Stimulated activated CD8-positive, alpha-beta memory T cell treated with anti-CD3 and anti-CD28 coated beads, Interleukin-7, amount 100 ng/mL, for 1 hour (primary cell): ENCODE measurements around the gene ANO2.
"Not testable (repeated sequence)": the region's sequence is repeated elsewhere in the genome, so short reads cannot be mapped to it uniquely, and the experiment has no call there.

Experiments used
- DNase-seq, 2 donors: peaks; one replicate each; pipeline ENCODE4 v3.0.0-alpha.2; 2020; ENCODE audit warnings: low read depth in 2 of 2

The ANO2 gene

GRCh38 chr12:5669624-5670023, 275.4 kb downstream of the ANO2 start:
- DNase-seq, result not testable (repeated sequence)

DNA sequence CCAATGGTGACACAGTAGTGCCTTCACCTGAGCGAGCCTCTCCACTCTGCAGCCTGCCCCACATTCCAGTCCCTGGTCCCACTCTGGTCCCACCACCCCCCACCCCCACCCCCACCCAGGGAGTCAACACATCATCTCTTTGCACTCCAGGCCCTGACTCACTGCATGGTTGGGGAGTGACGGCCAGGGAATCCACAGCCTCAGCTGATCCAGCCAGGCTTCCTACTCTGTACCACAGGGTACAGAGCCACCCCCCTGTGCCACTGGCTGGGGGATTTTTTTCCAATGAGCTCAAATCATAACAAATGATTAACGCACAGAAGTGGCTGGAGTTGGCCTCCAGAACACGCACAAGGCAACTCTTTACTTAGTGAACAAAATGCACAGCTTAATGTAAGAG, 279.4 kb downstream of the ANO2 start:
- DNase-seq, result no peak

DNA sequence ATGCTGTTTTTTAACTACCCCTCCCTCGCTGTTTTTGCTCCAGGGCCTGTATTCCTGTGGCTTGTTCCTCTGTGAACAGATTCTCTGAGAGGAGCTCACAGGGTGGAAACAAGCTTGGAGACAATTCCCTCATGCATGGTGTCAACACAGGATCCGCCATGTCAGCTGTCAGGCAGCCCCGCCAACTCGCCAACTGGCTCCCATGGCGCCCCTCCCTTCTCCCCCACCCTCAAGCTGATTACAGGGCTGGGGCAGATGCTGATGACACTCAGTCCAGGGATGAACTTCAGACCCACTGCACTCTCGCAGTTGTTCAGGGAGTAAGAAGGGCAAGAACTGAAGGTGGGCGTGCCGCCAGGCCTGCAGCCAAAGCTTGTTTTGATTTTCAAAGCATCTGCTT, 283.2 kb downstream of the ANO2 start:
- DNase-seq, result no peak

DNA sequence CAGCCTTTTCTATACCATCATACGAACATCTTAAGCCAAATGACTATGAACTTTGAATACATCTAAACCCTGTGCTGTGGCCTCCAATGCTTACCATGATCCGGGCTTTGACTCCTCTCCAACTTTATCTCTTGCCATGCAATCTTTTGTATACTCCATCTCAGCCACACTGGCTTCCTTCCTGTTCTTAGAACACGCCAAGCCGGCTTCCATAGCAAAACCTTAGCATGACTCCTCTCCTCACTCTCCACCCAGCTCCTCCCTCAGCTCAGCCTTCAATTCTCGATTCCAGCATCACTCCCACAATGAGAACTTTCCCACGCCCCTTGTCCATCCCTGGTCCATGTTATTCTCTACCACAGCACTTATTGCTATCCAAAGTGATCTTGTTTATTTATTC, 284.8 kb downstream of the ANO2 start:
- no peak for DNase-seq

DNA sequence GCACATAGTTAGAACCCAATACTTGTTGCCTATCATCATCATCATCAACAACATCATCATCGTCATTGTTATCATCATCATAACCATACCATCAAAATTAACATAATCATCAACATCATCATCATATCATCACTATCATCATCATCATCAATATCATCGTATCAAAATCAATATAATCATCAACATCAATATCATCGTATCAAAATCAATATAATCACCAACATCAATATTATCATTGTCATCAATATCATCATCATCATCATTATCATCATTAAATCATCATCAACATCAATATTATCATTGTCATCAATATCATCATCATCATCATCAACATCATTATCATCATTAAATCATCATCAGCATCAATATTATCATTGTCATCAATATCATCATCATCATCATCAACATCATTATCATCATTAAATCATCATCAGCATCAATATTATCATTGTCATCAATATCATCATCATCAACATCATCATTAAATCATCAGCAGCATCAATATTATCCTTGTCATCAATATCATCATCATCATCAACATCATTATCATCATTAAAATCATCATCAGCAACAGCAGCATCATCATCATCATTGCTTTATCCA, 286.6 kb downstream of the ANO2 start:
- DNase-seq, result not testable (repeated sequence)

DNA sequence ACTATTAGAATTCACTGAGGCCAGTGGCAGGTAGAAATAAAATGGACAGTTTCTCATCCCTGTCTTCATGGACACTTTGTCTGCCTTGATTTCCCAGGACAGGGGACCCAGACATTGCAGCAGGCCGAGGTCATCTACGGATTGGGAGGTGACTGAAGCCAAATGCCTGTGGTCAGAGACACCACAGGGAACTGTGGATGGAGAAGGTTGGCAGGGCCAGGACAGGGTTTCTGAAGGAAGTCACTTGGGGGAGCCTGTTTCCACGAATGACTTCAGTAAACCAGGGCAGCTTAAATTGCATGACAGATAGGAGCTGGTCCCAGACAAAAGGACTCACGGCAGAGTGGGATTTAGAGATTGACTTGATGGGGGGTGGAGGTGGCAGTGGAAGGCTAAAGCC, 288.2 kb downstream of the ANO2 start:
- no peak for DNase-seq

GRCh38 chr12:5655120-5655519, 289.9 kb downstream of the ANO2 start:
- no peak for DNase-seq

DNA sequence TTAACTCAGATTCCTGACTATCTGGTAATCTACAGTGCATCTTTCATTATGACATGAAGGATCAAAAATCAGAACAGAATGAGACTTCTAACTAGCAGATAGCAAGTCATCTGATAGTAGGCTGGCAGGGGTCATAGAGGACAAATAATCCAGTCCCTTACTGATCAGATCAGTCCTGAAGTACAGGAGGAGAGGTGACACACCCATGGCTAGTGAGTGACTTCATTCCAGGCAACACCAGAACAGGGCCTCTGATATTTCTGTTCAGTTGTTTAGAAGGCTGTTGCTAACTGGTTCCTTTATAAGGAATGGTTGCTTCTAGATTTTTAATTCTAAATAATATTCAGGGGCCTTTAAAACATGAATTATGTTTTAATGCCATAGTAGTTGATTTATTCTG, 291.0 kb downstream of the ANO2 start:
- no peak for DNase-seq

- DNase-seq, result no peak
Observed at GRCh38 chr12:5650829-5651461, 294.1 kb downstream of the ANO2 start.

DNA sequence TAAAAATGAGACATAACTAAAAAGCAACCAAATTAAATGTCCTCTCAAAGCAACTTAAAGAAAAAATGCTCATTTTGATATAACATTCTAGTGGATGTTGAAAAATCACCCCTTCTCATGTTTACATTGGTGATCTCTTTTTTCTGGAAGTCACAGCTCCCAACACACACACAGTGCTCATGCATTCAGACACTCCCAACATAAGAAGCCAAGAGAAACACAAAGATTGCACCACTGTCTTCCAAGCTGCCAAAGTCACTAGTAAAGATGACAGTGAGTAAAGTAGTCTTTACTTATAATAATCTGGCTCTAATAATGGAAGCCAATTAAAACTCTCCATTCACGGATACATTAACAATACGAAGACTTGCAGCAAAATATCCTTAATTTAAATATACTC, 294.8 kb downstream of the ANO2 start:
- no peak for DNase-seq

DNA sequence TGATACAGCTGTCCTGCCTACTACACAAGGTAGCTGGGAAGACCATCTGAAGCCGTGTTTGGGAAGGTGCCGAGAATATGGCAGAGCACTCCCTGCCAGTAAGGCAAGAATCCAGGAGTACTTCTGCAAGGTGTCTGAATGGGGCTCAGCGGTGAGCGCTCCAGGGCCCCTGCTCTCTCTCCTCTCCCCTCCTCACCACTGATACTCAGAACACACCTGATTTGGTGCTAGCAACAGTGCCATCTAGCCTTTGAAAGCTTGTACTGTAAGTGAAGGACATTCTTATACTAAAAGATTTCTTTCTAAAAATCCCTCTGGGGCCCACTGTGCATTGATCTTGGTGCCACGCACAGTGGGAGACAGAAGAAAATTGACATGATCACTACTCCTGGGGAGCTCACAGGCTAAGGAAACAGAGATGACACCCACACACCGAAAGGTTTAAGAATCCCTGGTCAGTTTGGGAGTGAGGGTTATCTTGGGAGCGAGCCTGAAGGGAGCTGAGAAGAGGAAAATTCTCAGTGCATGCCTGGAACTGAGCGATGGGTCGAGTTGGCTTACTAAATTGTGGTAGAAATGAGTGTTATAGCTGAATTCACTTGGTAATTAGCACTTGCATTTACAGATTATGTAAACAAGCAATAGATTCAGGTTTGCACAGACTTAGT, 296.2 kb downstream of the ANO2 start:
- DNase-seq, result no peak

GRCh38 chr12:5643266-5643665, 301.8 kb downstream of the ANO2 start:
- no peak for DNase-seq

GRCh38 chr12:5637698-5638097, 307.4 kb downstream of the ANO2 start:
- DNase-seq, result no peak

GRCh38 chr12:5636907-5637306, 308.2 kb downstream of the ANO2 start:
- DNase-seq, result no peak

DNA sequence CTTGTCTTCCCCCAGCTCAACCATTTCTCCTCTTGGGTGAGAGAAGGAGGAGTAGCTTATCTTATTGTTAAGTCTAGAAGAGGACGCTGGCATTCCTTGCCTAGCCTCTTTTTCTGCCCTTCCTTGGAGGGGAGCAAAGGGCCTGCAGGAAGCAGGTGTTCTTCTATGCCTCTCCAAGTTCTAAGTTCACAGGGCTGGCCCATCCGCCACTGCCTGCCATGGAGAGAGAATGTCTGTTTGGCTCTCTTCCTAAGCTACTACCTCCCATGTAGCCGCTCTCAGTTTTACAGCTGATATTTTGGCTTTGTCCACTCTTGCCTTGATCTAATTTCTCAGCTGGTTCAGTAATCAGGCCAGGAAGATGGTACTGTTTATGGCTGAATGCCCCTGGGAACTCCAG, 312.0 kb downstream of the ANO2 start:
- no peak for DNase-seq

DNA sequence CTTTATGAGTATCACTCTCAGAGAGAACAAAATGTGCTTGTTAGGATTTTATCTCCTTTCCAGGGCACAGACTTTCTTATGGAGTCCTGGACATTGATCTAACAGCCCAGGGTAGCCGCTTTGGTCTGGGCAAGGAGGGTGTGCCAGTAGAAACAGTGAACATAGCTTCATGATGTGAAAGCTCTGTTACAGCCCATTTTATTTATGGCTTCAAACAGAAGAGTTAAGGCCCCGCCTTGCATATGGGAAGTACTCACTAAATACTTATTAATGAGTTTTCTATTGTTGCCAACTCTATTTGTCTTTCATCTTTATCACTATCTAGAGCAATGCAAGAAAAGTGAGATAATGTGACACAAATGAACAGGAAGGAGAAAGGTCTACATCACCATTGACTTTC, 312.6 kb downstream of the ANO2 start:
- DNase-seq, result no peak

DNA sequence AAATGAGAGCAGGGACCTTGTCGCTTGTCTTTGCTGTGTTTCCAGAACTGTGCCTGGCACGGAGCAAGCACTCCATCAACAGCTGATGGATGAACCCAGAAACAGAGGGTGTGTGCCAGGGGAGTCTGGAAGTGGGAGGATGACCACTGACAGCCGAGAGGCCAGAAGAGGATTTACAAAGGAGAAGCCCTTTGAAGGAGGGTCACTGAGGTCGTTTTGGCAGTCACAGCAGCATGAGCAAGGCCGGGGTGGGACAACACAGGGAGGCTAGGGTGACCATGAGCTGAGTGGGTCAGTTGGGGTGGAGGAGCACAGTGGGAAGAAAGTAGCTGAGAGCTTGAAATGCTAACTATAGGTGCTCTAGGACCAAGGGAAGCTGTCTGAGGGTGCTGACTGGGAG, 313.6 kb downstream of the ANO2 start:
- no peak for DNase-seq

DNA sequence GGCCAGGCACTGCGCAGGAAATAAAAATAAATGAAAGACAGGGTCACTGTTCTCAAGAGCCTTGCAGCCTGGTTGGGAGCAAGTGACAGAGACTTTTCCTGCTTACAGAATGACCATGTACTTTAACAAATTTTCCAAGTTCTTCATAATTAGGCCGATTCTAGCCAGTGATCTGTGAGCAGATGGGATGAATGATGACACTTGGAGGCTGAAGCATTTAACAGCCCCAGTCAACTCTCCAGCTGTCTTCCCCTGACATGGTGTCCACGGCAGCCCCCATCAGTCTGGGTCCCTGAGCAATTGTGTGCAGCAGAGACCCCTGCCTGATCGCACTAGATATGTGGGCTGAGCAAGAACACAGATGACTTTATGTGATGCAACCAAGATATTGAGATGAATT, 314.3 kb downstream of the ANO2 start:
- no peak for DNase-seq

GRCh38 chr12:5628501-5628900, 316.6 kb downstream of the ANO2 start:
- no peak for DNase-seq

DNA sequence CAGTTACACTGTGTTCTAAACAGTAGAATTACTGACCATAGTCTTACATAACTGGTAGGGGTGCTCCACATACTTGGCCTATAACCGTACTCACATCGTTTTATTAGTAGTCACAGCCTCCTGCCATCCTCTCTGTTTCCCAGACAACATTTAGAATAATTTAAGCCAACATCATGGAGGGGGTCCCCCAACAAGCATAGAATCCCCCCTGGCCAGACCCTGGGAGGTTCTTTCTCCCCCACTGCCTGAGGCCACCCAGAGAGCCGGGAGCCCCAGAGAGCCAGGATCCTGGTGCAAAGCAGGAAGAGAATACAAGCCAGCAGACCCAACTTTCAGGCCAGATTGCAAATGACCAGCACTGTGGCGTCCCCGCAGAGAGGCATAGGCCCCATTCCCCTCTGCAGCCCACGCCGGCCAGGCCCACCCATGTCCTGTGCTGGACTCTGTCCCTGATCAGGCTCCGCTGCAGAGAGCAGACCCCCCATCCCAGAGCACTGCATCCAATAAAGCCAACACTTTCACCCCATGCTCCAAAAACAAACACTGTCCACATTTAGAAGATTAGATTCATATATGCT, 317.9 kb downstream of the ANO2 start:
- no peak for DNase-seq

GRCh38 chr12:5626151-5626550, 318.9 kb downstream of the ANO2 start:
- DNase-seq, result no peak

DNA sequence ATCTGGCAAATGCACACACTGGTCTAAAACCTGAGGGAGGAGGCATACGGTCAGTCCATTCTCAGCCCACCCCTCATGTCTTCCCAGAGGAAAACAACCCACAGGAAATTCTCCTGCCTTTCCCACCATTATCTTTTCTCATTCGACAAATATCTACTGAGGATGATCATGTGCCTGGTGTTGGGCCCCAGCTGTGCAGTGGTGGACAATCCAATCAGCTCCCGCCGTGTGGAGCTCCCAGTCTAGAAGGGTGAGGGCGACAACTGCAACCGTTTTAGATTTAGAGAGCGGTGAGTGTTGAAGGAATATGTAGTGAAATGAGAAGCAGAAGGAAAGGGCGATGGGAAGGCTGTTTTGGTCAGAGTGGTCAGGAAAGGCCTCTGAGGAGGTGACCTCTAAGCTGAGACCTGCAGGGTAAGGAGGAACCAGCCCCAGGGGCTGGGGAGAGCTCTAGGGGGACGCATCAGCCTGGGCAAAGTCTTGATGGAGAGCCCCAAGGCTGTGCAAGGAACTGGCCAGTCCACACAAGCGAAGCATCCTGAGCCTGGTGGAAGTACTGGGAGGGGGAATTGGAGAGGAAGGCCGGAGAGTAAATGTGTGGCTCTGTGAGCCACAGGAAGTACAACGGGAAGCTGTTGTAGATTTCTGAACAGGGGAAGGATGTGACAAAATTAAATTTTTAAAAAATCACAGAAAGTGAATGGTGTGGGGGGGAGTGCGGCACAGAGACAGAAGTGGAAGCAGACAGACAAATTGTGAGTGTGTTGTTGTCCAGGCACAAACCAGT, 320.4 kb downstream of the ANO2 start:
- no peak for DNase-seq
